ENCODE data around the gene CEP83. TPM values are rescaled to one million over a fixed set of nuclear protein-coding genes. Genes with fewer than 3 reads are reported as not detected.

CEP83 gene
- polyA plus RNA-seq, 1 donor (not counting 4 experiments of a cell fraction or from before 2014, with no cell fraction given) = 9.5 TPM

DNA sequence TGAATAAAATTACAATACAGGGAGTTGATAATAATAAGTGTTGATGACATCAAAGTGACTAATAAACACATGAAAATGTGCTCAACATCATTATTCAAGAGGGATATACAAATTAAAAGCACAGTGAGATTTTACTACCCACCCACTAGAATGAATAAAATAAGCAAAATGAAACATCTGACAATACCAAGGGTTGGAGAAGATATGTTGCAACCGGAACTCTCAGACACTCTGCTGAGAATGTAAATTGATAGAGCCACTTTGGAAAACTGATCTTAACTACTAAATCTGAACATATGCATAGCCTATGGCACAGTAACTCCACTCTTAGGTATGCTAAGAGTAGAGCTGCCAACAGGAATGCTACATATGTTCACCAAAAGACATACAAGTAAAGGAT is 44.0 kb upstream of the CEP83 start:
- Histone ChIP-seq H3K9me3 (ENCODE audit: control insufficient read depth, low read depth, low read length) (no peaks in the 10 kb centered on the region), H3K36me3 (ENCODE audit: control insufficient read depth in 2 of 2, extremely low read depth in 1 of 2, insufficient read depth in 2 of 2, low read length in 2 of 2) (no peaks in the 10 kb centered on the region), H3K9me1 (ENCODE audit: control insufficient read depth, extremely low read depth, insufficient read depth, low read length) (no peaks in the 10 kb centered on the region), H3K79me2 (ENCODE audit: control insufficient read depth, insufficient read depth, low read length) (no peaks in the 10 kb centered on the region), H2AFZ (ENCODE audit: control insufficient read depth, low read length) (no peak overlapping the region), H3K4me3 (ENCODE audit: control insufficient read depth in 2 of 3, extremely low read depth in 1 of 3, insufficient read depth in 2 of 3, low read depth in 1 of 3, low read length in 3 of 3) (no peak overlapping the region), H3K27ac (ENCODE audit: control insufficient read depth, insufficient read depth, low read length) (no peak overlapping the region), H3K4me1 (ENCODE audit: control insufficient read depth, extremely low read depth, insufficient read depth, low read length) (peaks cover 2% of the 10 kb centered on the region), H3K4me2 (ENCODE audit: control insufficient read depth, extremely low read depth, insufficient read depth, low read depth, low read length) (no peak overlapping the region), H3K27me3 (ENCODE audit: control insufficient read depth, extremely low read depth, insufficient read depth, low read length) (peaks cover 3% of the 10 kb centered on the region), H4K20me1 (ENCODE audit: control insufficient read depth, extremely low read depth, insufficient read depth, low read length) (no peaks in the 10 kb centered on the region), H3K9ac (ENCODE audit: control insufficient read depth, extremely low read depth, insufficient read depth, low read length) (no peak overlapping the region)
- FAIRE-seq (no peak), DNase-seq (ENCODE audit: low read depth, low spot score) (no peak)
- dilution Hi-C loops (cut with MboI; ENCODE audit: extremely low pct_ligation_motif_present, low sequenced_read_pairs) = no loop called here
- TF ChIP-seq EZH2 (IDR thresholded peaks at IDR 0.05; ENCODE audit: low read length) (no peak), CTCF (optimal IDR thresholded peaks at IDR 0.05 in 1 of 3, IDR thresholded peaks at IDR 0.05 in 1 of 3, conservative IDR thresholded peaks at IDR 0.05 in 1 of 3; ENCODE audit: extremely low read depth in 1 of 3, insufficient read depth in 2 of 3, low read length in 3 of 3) (no peak)

DNA sequence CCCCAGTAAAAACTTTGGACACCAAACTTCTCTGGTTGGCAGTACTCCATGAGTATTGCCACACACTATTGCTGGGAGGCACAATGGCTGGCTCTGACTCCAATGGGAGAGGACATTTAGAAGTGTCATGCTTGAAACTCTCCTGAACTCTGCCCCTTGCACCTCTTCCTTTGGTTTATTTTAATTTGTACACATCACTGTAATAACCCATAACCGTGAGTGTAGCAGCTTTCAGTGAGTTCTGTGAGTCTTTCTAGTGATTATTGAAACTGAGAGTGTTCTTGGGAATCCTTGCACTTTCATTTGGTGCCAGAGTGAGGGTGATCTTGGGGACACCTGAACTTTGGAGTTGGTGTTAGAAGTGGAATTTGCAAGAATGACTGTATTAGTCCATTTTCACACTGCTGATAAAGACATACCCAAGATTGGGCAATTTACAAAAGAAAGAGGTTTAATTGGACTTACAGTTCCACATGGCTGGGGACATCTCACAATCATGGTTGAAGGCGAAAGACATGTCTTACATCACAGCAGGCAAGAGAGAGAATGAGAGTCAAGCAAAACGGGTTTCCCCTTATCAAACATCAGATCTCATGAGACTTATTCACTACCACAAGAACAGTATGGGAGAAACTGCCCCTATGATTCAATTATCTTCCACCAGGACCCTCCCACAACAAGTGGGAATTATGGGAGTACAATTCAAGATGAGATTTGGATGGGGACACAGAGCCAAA is 41.3 kb upstream of the CEP83 start:
- Histone ChIP-seq H3K4me1 (ENCODE audit: control insufficient read depth, extremely low read depth, insufficient read depth, low read length) (peaks cover 2% of the 10 kb centered on the region), H3K4me3 (ENCODE audit: control insufficient read depth in 2 of 3, extremely low read depth in 1 of 3, insufficient read depth in 2 of 3, low read depth in 1 of 3, low read length in 3 of 3) (no peak overlapping the region), H3K27ac (ENCODE audit: control insufficient read depth, insufficient read depth, low read length) (no peak overlapping the region), H3K9me3 (ENCODE audit: control insufficient read depth, low read depth, low read length) (no peaks in the 10 kb centered on the region), H3K4me2 (ENCODE audit: control insufficient read depth, extremely low read depth, insufficient read depth, low read depth, low read length) (no peak overlapping the region), H2AFZ (ENCODE audit: control insufficient read depth, low read length) (no peak overlapping the region), H3K36me3 (ENCODE audit: control insufficient read depth in 2 of 2, extremely low read depth in 1 of 2, insufficient read depth in 2 of 2, low read length in 2 of 2) (no peaks in the 10 kb centered on the region), H3K9ac (ENCODE audit: control insufficient read depth, extremely low read depth, insufficient read depth, low read length) (no peak overlapping the region), H3K27me3 (ENCODE audit: control insufficient read depth, extremely low read depth, insufficient read depth, low read length) (no peaks in the 10 kb centered on the region), H3K9me1 (ENCODE audit: control insufficient read depth, extremely low read depth, insufficient read depth, low read length) (no peaks in the 10 kb centered on the region), H4K20me1 (ENCODE audit: control insufficient read depth, extremely low read depth, insufficient read depth, low read length) (no peaks in the 10 kb centered on the region), H3K79me2 (ENCODE audit: control insufficient read depth, insufficient read depth, low read length) (no peaks in the 10 kb centered on the region)
- DNase-seq (ENCODE audit: low read depth, low spot score) (no peak), FAIRE-seq (no peak)
- TF ChIP-seq CTCF (optimal IDR thresholded peaks at IDR 0.05 in 1 of 3, IDR thresholded peaks at IDR 0.05 in 1 of 3, conservative IDR thresholded peaks at IDR 0.05 in 1 of 3; ENCODE audit: extremely low read depth in 1 of 3, insufficient read depth in 2 of 3, low read length in 3 of 3) (no peak), EZH2 (IDR thresholded peaks at IDR 0.05; ENCODE audit: low read length) (no peak)
- dilution Hi-C loops (cut with MboI; ENCODE audit: extremely low pct_ligation_motif_present, low sequenced_read_pairs) = no loop called here
